ENCODE data around the gene BCKDK.
"Not testable (repeated sequence)": the region's sequence is repeated elsewhere in the genome, so short reads cannot be mapped to it uniquely, and the experiment has no call there.

The BCKDK gene

GRCh38 chr16:31099860-31100638 is 8.1 kb upstream of the BCKDK start:
- no peak for DNase-seq (ENCODE audit: low spot score)

- not testable (repeated sequence) for DNase-seq (ENCODE audit: low spot score)
Measured at GRCh38 chr16:31100876-31101641, 7.1 kb upstream of the BCKDK start.

GRCh38 chr16:31105677-31106213 is 2.4 kb upstream of the BCKDK start:
- DNase-seq (ENCODE audit: low spot score) = peak; percentile 82

- no peak for DNase-seq (ENCODE audit: low spot score)
Measured at GRCh38 chr16:31106509-31107464, 1.4 kb upstream of the BCKDK start.

GRCh38 chr16:31107465-31107867 is 720 bp upstream of the BCKDK start:
- DNase-seq (ENCODE audit: low spot score) = no peak

- DNase-seq (ENCODE audit: low spot score) = no peak
Measured at GRCh38 chr16:31108794-31109558, 790 bp downstream of the BCKDK start.

- no peak for DNase-seq (ENCODE audit: low spot score)
Measured at GRCh38 chr16:31109622-31110021, 1.4 kb downstream of the BCKDK start.

GRCh38 chr16:31110106-31111034 is 2.2 kb downstream of the BCKDK start:
- DNase-seq (ENCODE audit: low spot score) = no peak

- no peak for DNase-seq (ENCODE audit: low spot score)
Measured at GRCh38 chr16:31111881-31112466, 3.8 kb downstream of the BCKDK start.

- no peak for DNase-seq (ENCODE audit: low spot score)
Measured at GRCh38 chr16:31112711-31113110, 4.5 kb downstream of the BCKDK start.

GRCh38 chr16:31113121-31114120 is 5.2 kb downstream of the BCKDK start:
- DNase-seq (ENCODE audit: low spot score) = no peak

- no peak for DNase-seq (ENCODE audit: low spot score)
Measured at GRCh38 chr16:31114468-31114867, 6.3 kb downstream of the BCKDK start.

GRCh38 chr16:31117384-31118222 is 9.4 kb downstream of the BCKDK start, which contains the start of gene KAT8:
TSS of gene KAT8 (plus strand) at chr16:31117664. CDS start at chr16:31117682, 18 bp downstream.
- peak; percentile 97 for DNase-seq (ENCODE audit: low spot score)

- no peak for DNase-seq (ENCODE audit: low spot score)
Measured at GRCh38 chr16:31118223-31119155, 10.3 kb downstream of the BCKDK start.

GRCh38 chr16:31120129-31120528 is 11.9 kb downstream of the BCKDK start:
- DNase-seq (ENCODE audit: low spot score) = no peak

GRCh38 chr16:31125844-31126243 is 17.7 kb downstream of the BCKDK start:
- no peak for DNase-seq (ENCODE audit: low spot score)

Measured in HuH-7 (cell line).